ENCODE results near the gene CFAP119. TPM values are rescaled to one million over a fixed set of nuclear protein-coding genes. Genes with fewer than 3 reads are reported as not detected.

Gene CFAP119
- total and polyA plus RNA-seq, 2 of the 8 experiments (the other 6 are each of a cell fraction or from before 2014, with no cell fraction given): 5.6 to 6.0 TPM

DNA sequence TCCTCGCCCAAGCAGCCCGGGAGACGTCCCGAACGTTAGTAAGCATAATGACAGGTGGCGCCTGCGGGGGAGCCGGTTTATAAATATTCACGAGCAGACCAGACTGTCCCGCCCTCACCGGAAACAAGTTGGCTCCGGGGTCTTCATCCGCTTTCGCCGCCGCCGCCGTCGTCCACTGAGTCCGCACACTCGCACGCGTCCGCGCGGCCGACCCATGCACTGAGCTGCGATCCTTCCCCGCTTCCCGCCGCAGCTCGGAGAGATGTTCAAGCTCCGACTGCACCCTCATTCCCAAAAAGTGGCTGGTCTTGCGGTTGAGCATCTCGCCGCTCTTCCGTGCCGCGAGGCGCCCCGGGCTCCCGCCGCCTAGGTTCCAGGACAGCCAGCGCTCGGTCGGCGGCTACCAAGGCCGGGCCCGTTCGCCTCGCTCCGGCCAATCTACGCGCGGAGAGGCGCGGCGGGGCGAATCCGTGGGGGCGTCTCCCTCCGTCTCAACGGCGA lies 385 bp downstream of the CFAP119 start (continued):
- TF ChIP-seq CEBPB (IDR thresholded peaks at IDR 0.05; ENCODE audit: low read depth, low read length) (no peak), SIN3A (conservative IDR thresholded peaks at IDR 0.05 in 1 of 2, IDR thresholded peaks at IDR 0.05 in 1 of 2; ENCODE audit: low read depth in 1 of 2, low read length in 2 of 2) (no peak; a peak in 1 of 4 replicates), SP2 (IDR thresholded peaks at IDR 0.05; ENCODE audit: low read length) (no peak), GTF2F1 (IDR thresholded peaks at IDR 0.05; ENCODE audit: borderline replicate concordance, low read depth, low read length) (no peak), BCL11A (IDR thresholded peaks at IDR 0.05; ENCODE audit: low read depth in 2 of 2, low read length in 2 of 2) (no peak), SP1 (IDR thresholded peaks at IDR 0.05; ENCODE audit: low read depth, low read length) (no peak), SIRT6 (IDR thresholded peaks at IDR 0.05; ENCODE audit: low read length) (no peak)
- TF ChIP-seq, protein P1, sequence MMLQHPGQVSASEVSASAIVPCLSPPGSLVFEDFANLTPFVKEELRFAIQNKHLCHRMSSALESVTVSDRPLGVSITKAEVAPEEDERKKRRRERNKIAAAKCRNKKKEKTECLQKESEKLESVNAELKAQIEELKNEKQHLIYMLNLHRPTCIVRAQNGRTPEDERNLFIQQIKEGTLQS (IDR thresholded peaks at IDR 0.05; ENCODE audit: insufficient read depth, low read depth, low read length): no peak

Data from H1 (cell line).